ENCODE measurements around the gene KLRD1. TPM values are rescaled to one million over a fixed set of nuclear protein-coding genes. Genes with fewer than 3 reads are reported as not detected.
"Not testable (repeated sequence)": the region's sequence is repeated elsewhere in the genome, so short reads cannot be mapped to it uniquely, and the experiment has no call there.

Gene KLRD1
- total RNA-seq, 1 donor: under 0.01 TPM

GRCh38 chr12:10367714-10368113, 60.0 kb downstream of the KLRD1 start:
- not testable (repeated sequence) for DNase-seq (ENCODE audit: low read depth in 2 of 3, low spot score in 2 of 3)

DNA sequence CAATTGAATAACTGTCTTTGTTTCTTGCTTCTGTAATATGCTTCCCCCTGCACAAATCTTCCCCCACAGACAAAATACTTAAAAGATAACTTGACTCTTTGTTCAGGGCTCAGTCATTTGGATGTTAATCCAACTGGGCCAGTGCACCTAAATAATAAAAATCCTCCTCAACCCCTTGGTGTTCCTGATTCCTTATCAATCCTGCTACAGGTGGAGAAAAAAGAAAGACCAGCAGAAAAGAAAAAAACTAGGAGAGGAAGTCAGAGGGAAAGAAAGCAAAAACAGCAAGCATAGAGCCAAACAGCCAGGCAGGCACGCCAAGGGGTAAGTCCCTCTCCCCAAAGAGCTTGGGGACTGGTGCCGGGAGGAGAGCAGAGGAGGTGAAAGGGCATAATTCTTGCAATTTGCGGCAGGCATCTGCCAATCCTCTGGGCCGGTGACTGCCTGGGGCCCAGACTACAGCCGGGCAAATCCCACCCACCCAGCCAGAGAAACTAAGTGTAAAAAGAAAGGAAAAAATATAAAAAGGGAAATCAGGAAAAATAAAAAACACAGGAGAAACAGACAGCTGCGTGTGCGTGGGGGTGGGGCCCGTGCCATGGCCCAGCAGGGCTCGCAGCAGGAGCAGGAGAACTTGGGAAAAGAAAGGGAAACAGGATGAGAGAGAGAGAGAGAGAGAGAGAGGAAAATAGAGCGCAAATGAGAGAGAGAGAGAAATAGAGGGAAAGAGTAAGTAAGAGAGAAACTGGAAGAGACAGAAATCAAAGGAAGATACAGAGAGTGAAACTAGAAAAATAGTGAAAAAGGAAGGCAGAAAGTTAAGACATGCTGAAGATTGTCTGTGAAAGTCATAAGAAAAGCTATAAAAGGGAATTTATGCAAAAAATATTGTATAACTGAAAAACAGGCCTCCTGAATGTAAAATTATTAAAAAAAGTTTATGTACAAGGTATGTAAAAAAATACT, 60.8 kb downstream of the KLRD1 start:
- no peak for DNase-seq (ENCODE audit: low read depth in 2 of 3, low spot score in 2 of 3)

DNA sequence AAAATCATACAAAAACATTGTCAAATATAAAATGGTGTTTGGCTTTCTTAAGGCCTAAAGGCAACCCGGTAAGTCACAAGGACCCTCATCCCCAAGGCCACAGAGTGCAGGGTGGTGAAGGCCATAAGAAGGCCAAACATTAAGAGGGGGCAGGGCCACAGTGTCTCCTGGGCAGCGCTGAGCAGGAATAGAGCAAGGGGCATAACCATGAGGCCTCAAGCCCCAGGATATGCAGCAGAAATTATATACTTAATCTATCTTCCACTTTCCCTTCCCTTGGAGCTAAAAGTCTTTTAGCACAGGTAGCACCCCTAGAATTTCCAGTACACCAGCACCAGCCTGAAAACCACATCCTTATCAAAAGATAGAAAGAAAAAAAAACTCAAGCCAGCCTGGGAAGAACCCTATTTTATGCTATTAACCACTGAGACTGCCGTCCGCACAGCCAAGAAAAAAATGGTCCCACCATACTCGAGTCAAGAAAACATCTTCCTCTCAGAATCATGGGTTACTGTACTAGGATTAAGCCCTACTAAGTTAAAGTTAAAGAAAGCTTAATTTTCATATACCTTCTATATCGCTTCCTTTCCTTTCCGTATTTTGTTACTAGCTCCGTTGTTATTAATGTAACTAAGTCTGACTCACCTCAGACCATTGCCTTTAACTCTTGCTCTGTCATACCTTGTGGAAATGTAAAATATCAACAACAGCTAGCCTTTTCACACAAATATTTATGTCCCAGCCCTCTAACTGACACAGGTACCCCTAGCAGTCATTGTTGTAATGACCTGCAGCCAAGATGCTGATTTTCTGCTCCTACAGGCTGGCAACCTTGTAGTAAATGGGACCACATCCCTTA, 62.1 kb downstream of the KLRD1 start:
- no peak for DNase-seq (ENCODE audit: low read depth in 2 of 3, low spot score in 2 of 3)

- not testable (repeated sequence) for DNase-seq (ENCODE audit: low read depth in 2 of 3, low spot score in 2 of 3)
Observed at GRCh38 chr12:10371893-10372535, 64.3 kb downstream of the KLRD1 start.

DNA sequence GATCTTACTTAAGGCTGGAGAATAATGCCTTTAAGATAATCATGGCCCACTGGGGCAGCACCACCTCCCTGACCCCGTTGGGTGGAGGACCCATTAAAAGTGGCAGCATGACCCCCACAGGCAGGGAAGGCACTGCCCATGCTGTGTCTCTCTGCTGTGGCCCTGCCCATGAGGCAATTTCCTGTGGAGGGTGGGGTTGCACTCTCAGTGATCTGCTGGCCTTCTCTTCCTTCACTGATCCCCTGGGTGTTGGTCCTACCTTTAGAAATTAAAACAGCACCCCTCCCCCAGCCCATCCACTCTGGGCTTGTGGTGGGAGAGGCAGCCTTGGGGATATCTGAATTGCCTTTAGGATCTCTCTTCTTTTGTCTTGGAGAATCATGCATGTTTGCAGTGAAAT, 64.9 kb downstream of the KLRD1 start:
- DNase-seq (ENCODE audit: low read depth in 2 of 3, low spot score in 2 of 3): no peak

DNA sequence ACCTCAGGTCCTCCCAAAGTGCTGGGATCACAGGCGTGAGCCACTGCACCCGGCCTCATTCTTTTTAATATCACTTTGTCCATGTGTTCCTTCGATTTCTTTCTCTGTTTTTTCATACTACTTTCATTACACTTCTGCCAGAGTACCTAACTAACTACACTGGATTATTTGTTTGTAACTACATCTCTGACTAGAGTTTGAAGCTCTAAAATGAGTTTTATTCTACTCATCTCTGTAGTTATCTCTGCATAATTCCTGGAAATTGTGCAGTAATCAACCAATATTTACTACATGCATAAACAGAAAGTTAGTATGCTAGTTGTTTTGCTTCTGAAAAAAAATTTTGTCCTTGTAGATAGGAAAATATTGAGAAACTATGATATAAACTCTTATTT, 67.0 kb downstream of the KLRD1 start:
- DNase-seq (ENCODE audit: low read depth in 2 of 3, low spot score in 2 of 3): no peak

GRCh38 chr12:10378737-10379136, 71.1 kb downstream of the KLRD1 start:
- not testable (repeated sequence) for DNase-seq (ENCODE audit: low read depth in 2 of 3, low spot score in 2 of 3)

Other genes with a start within 250 kb of the KLRD1 start
- gene CLEC1A, start 208.9 kb upstream of the KLRD1 start, total RNA-seq: under 0.01 TPM
- 2.4 TPM for gene CLEC7A, start 177.7 kb upstream of the KLRD1 start, total RNA-seq
- not detected for gene OLR1, start 135.7 kb upstream of the KLRD1 start, total RNA-seq
- gene TMEM52B, start 128.8 kb upstream of the KLRD1 start, total RNA-seq: under 0.01 TPM
- gene GABARAPL1, start 95.0 kb upstream of the KLRD1 start, total RNA-seq: 19.9 TPM
- under 0.01 TPM for gene KLRK1, start 82.2 kb downstream of the KLRD1 start, total RNA-seq
- gene KLRC4, start 101.9 kb downstream of the KLRD1 start, total RNA-seq: not detected
- not detected for gene KLRC3, start 112.7 kb downstream of the KLRD1 start, total RNA-seq
- gene KLRC2, start 128.1 kb downstream of the KLRD1 start, total RNA-seq: under 0.01 TPM
- gene KLRC1, start 145.5 kb downstream of the KLRD1 start, total RNA-seq: not detected
- 10.2 TPM for gene EIF2S3B, start 198.0 kb downstream of the KLRD1 start, total RNA-seq

All from hematopoietic multipotent progenitor cell (in vitro differentiated cells).